ENCODE results near the gene TCAF1. TPM values are rescaled to one million over a fixed set of nuclear protein-coding genes. Genes with fewer than 3 reads are reported as not detected.

Gene TCAF1
- total and polyA plus RNA-seq, 4 donors, result 20.2 to 75.1 (median 30.1) TPM

- no peak for DNase-seq (ENCODE audit: low spot score)
- 41% methylated on average over 5 of the region's 5 CpGs for WGBS
- peak overlapping the region in 1 of 3 donors; percentile 23 for H3K4me3 ChIP-seq (ENCODE audit: low read depth in 1 of 3, low read length in 3 of 3)
Measured at GRCh38 chr7:143892527-143893300, 9.3 kb downstream of the TCAF1 start.

GRCh38 chr7:143891457-143891856, 10.5 kb downstream of the TCAF1 start:
- Histone ChIP-seq H3K36me3 (ENCODE audit: control insufficient read depth in 4 of 4, insufficient read depth in 3 of 4, low read depth in 1 of 4, low read length in 3 of 4) (no peaks in the 10 kb centered on the region), H3K4me1 (ENCODE audit: control insufficient read depth in 4 of 4, insufficient read depth in 4 of 4, low read length in 3 of 4) (peaks cover 0 to 6% (median 1%) of the 10 kb centered on the region in 4 donors), H3K9ac (ENCODE audit: low read depth in 1 of 2, low read length in 2 of 2) (no peak overlapping the region), H3K27me3 (ENCODE audit: control insufficient read depth in 4 of 4, insufficient read depth in 4 of 4, low read length in 3 of 4) (no peaks in the 10 kb centered on the region), H3K9me3 (ENCODE audit: control insufficient read depth in 4 of 4, low read length in 3 of 4) (no peaks in the 10 kb centered on the region), H3K27ac (ENCODE audit: low read depth in 1 of 2, low read length in 2 of 2) (no peak overlapping the region), H3K4me3 (ENCODE audit: low read depth in 1 of 3, low read length in 3 of 3) (no peak overlapping the region)
- DNase-seq (ENCODE audit: low spot score), result no peak
- 59% methylated on average over 2 of the region's 2 CpGs for WGBS
- TF ChIP-seq SP1 (IDR thresholded peaks at IDR 0.05), result no peak

More at GRCh38 chr7:143892527-143893300, 9.3 kb downstream of the TCAF1 start:
- peak overlapping the region in 1 of 2 donors; percentile 7 for H3K9ac ChIP-seq (ENCODE audit: low read depth in 1 of 2, low read length in 2 of 2)
- peaks cover 0 to 6% (median 1%) of the 10 kb centered on the region in 4 donors for H3K4me1 ChIP-seq (ENCODE audit: control insufficient read depth in 4 of 4, insufficient read depth in 4 of 4, low read length in 3 of 4)
- H3K27ac ChIP-seq (ENCODE audit: low read depth in 1 of 2, low read length in 2 of 2), result peak overlapping the region in 1 of 2 donors; percentile 34
- H3K9me3 ChIP-seq (ENCODE audit: control insufficient read depth in 4 of 4, low read length in 3 of 4), result no peaks in the 10 kb centered on the region
- no peaks in the 10 kb centered on the region for H3K36me3 ChIP-seq (ENCODE audit: control insufficient read depth in 4 of 4, insufficient read depth in 3 of 4, low read depth in 1 of 4, low read length in 3 of 4)
- no peak for TF ChIP-seq NR2F2 (IDR thresholded peaks at IDR 0.05)
- TF ChIP-seq SP1 (IDR thresholded peaks at IDR 0.05), result no peak
- peak; percentile 71 to 74 for TF ChIP-seq RAD21 (IDR thresholded peaks at IDR 0.05)
- TF ChIP-seq, protein P1, sequence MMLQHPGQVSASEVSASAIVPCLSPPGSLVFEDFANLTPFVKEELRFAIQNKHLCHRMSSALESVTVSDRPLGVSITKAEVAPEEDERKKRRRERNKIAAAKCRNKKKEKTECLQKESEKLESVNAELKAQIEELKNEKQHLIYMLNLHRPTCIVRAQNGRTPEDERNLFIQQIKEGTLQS (IDR thresholded peaks at IDR 0.05), result peak; percentile 24
- peak; percentile 11 for TF ChIP-seq MAX (IDR thresholded peaks at IDR 0.05)
- TF ChIP-seq RXRA (IDR thresholded peaks at IDR 0.05), result peak; percentile 39 to 44
- no peak for TF ChIP-seq GABPA (IDR thresholded peaks at IDR 0.05 in 1 of 2, conservative IDR thresholded peaks at IDR 0.05 in 1 of 2)
- TF ChIP-seq HNF4A (conservative IDR thresholded peaks at IDR 0.05), result peak; percentile 34 to 49
- peak; percentile 14 for TF ChIP-seq YY1 (IDR thresholded peaks at IDR 0.05)
- no peak for TF ChIP-seq FOXA1 (IDR thresholded peaks at IDR 0.05)
- peak; percentile 48 for TF ChIP-seq CTCF (IDR thresholded peaks at IDR 0.05; ENCODE audit: low read depth, low read length, missing input control)
- TF ChIP-seq JUND (IDR thresholded peaks at IDR 0.05), result peak; percentile 30 to 46
- no peaks in the 10 kb centered on the region for H3K27me3 ChIP-seq (ENCODE audit: control insufficient read depth in 4 of 4, insufficient read depth in 4 of 4, low read length in 3 of 4)

DNA sequence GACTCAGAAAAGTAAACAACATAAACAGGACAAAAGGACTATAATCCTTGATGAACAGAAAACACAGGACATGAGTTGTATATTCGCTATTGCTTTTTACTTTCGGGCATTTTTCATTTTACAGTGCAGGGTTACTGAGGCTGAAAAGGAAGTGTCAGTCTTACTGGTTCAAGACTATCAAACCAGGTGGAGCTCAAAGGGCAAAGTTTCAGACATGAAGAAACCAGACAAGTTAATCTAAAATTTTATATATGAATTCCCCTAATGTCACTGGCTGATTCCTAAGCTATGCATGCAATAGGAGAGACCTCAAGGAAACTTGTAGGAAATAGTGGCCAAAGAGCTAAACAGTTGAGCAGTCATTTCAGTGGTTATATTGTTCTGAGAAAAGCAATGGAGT, 11.4 kb downstream of the TCAF1 start:
- H3K27me3 ChIP-seq (ENCODE audit: control insufficient read depth in 4 of 4, insufficient read depth in 4 of 4, low read length in 3 of 4), result no peaks in the 10 kb centered on the region

More for the DNA sequence above, 11.4 kb downstream of the TCAF1 start:
- no peak overlapping the region for H3K4me3 ChIP-seq (ENCODE audit: low read depth in 1 of 3, low read length in 3 of 3)
- H3K36me3 ChIP-seq (ENCODE audit: control insufficient read depth in 4 of 4, insufficient read depth in 3 of 4, low read depth in 1 of 4, low read length in 3 of 4), result no peaks in the 10 kb centered on the region
- no peak overlapping the region for H3K27ac ChIP-seq (ENCODE audit: low read depth in 1 of 2, low read length in 2 of 2)
- H3K9ac ChIP-seq (ENCODE audit: low read depth in 1 of 2, low read length in 2 of 2), result no peak overlapping the region
- 96% methylated on average over 2 of the region's 2 CpGs for WGBS
- DNase-seq (ENCODE audit: low spot score), result no peak
- peaks cover 0 to 6% (median 1%) of the 10 kb centered on the region in 4 donors for H3K4me1 ChIP-seq (ENCODE audit: control insufficient read depth in 4 of 4, insufficient read depth in 4 of 4, low read length in 3 of 4)
- no peak for TF ChIP-seq EGR1 (IDR thresholded peaks at IDR 0.05; ENCODE audit: low read depth in 2 of 2)
- no peak for TF ChIP-seq CTCF (IDR thresholded peaks at IDR 0.05; ENCODE audit: low read depth, low read length, missing input control)
- TF ChIP-seq FOXA2 (IDR thresholded peaks at IDR 0.05), result no peak
- H3K9me3 ChIP-seq (ENCODE audit: control insufficient read depth in 4 of 4, low read length in 3 of 4), result no peaks in the 10 kb centered on the region

Data from liver (tissue), 9 donors.